Upper lobe of right lung (tissue), 1 donor: ENCODE results near the gene CLDN5. TPM values are rescaled to one million over a fixed set of nuclear protein-coding genes. Genes with fewer than 3 reads are reported as not detected.
A peak's percentile ranks its signal among the peaks of the same experiment; 100 is the strongest.

Experiments used
- ATAC-seq: fragments of 200-7000 bp; cut with Tn5 transposase; one replicate; pipeline ENCODE4 v1.9.1; 2020; ENCODE audit warnings: mild to moderate bottlenecking, moderate library complexity
- DNase-seq: peaks from one replicate; pipeline ENCODE4 v3.0.0-alpha.2; 2020
- H3K27ac ChIP-seq: fragments of 200-600 bp; one replicate; pipeline ENCODE4 v1.8.0; 2022
- H3K27me3 ChIP-seq: fragments of 200-600 bp; one replicate; pipeline ENCODE4 v1.8.0; 2022; ENCODE audit warnings: mild to moderate bottlenecking
- H3K36me3 ChIP-seq: fragments of 200-600 bp; one replicate; pipeline ENCODE4 v1.8.0; 2022
- H3K4me1 ChIP-seq: fragments of 200-600 bp; one replicate; pipeline ENCODE4 v1.8.0; 2022
- H3K4me3 ChIP-seq: fragments of 200-600 bp; one replicate; pipeline ENCODE4 v1.8.0; 2022; ENCODE audit warnings: mild to moderate bottlenecking
- H3K9me3 ChIP-seq: fragments of 200-600 bp; one replicate; pipeline ENCODE4 v1.8.0; 2022
- CTCF ChIP-seq: fragments of 200-600 bp; IDR thresholded peaks from one replicate; pipeline ENCODE4 v1.8.0; 2022; ENCODE audit warnings: antibody characterized with exemption
- intact Hi-C: fragments of 100-400 bp; cut with DNase I; formaldehyde crosslinking; loops from one replicate; pipeline ENCODE4 v1.11.0; 2022
- total RNA-seq: library from RNA; stranded (reverse); fragmentation: NEBNext Ultra II Directional; extraction: Animal tissue kit (Norgen Biotek cat#: 25700); gene quantifications from one replicate; pipeline ENCODE4 v1.2.1, GENCODE V29; 2021
- donor health status: DM: no; HTN: yes; CAD: no; lungs with severe emphysema.

CLDN5 gene
- total RNA-seq, 1 donor from 2014 or later, result 274 TPM

GRCh38 chr22:19480173-19480568, 44.0 kb downstream of the CLDN5 start:
- no peak for TF ChIP-seq CTCF
- Histone ChIP-seq H3K27ac (no peak overlapping the region), H3K4me3 (peak overlapping the region; percentile 85), H3K9me3 (no peaks in the 10 kb centered on the region), H3K27me3 (no peaks in the 10 kb centered on the region), H3K36me3 (no peaks in the 10 kb centered on the region), H3K4me1 (peaks cover 19% of the 10 kb centered on the region)
- no peak for DNase-seq
- ATAC-seq, result no peak
- intact Hi-C loops, result no loop called here

- H3K27ac ChIP-seq, result peak within 1 kb of the TSS; percentile 100
- peaks cover 4% of the 10 kb centered on the region for H3K36me3 ChIP-seq
- H3K4me3 ChIP-seq, result peak within 1 kb of the TSS; percentile 85
- DNase-seq (peak; percentile 96), ATAC-seq (peak; percentile 97)
- no peaks in the 10 kb centered on the region for H3K27me3 ChIP-seq
- intact Hi-C loops, result no loop called here
- TF ChIP-seq CTCF, result no peak
- H3K4me1 ChIP-seq, result peaks cover 19% of the 10 kb centered on the region
- H3K9me3 ChIP-seq, result no peaks in the 10 kb centered on the region
These were observed 44.6 kb downstream of the CLDN5 start, which contains the start of gene CDC45 for GRCh38 chr22:19479355-19480172. Gene CDC45, plus strand, starts transcription at chr22:19479920. Its CDS starts 49 bp downstream, at chr22:19479969.

GRCh38 chr22:19478901-19479354, 45.3 kb downstream of the CLDN5 start, which contains the start of gene UFD1:
Gene UFD1, minus strand, starts transcription at chr22:19479193. Its CDS starts 108 bp downstream, at chr22:19479085.
- intact Hi-C loops, result no loop called here
- Histone ChIP-seq H3K4me1 (peaks cover 19% of the 10 kb centered on the region), H3K36me3 (peaks cover 9% of the 10 kb centered on the region), H3K4me3 (peak within 1 kb of the TSS; percentile 85), H3K9me3 (no peaks in the 10 kb centered on the region), H3K27me3 (no peaks in the 10 kb centered on the region), H3K27ac (peak within 1 kb of the TSS; percentile 100)
- peak; percentile 93 for DNase-seq
- TF ChIP-seq CTCF, result no peak
- peak; percentile 81 for ATAC-seq

- H3K27me3 ChIP-seq, result no peaks in the 10 kb centered on the region
- H3K4me1 ChIP-seq, result peaks cover 19% of the 10 kb centered on the region
- ATAC-seq, result no peak
- no peak for DNase-seq
- H3K9me3 ChIP-seq, result no peaks in the 10 kb centered on the region
- peak overlapping the region; percentile 85 for H3K4me3 ChIP-seq
- peak overlapping the region; percentile 100 for H3K27ac ChIP-seq
- peaks cover 16% of the 10 kb centered on the region for H3K36me3 ChIP-seq
- no peak for TF ChIP-seq CTCF
- intact Hi-C loops, result no loop called here
These were observed 45.9 kb downstream of the CLDN5 start for GRCh38 chr22:19478045-19478900.

GRCh38 chr22:19477321-19478044, 46.7 kb downstream of the CLDN5 start:
- H3K9me3 ChIP-seq, result no peaks in the 10 kb centered on the region
- H3K27me3 ChIP-seq, result no peaks in the 10 kb centered on the region
- intact Hi-C loops, result no loop called here
- ATAC-seq, result no peak
- peak; percentile 20 for TF ChIP-seq CTCF
- peaks cover 24% of the 10 kb centered on the region for H3K36me3 ChIP-seq
- DNase-seq, result no peak
- peak overlapping the region; percentile 85 for H3K4me3 ChIP-seq
- H3K27ac ChIP-seq, result peak overlapping the region; percentile 100
- H3K4me1 ChIP-seq, result peaks cover 19% of the 10 kb centered on the region
